Measurements from ENCODE around the gene JADE3.

GRCh38 chrX:46863072-46863471 is 49.1 kb upstream of the JADE3 start:
- TF ChIP-seq CTCF (IDR thresholded peaks at IDR 0.05), result no peak
- no peak for TF ChIP-seq POLR2AphosphoS5 (IDR thresholded peaks at IDR 0.05)
- no peak for TF ChIP-seq EP300 (IDR thresholded peaks at IDR 0.05)

Measured in stomach (tissue), 4 donors.